ENCODE measurements around the gene KMT2B.

Gene KMT2B

DNA sequence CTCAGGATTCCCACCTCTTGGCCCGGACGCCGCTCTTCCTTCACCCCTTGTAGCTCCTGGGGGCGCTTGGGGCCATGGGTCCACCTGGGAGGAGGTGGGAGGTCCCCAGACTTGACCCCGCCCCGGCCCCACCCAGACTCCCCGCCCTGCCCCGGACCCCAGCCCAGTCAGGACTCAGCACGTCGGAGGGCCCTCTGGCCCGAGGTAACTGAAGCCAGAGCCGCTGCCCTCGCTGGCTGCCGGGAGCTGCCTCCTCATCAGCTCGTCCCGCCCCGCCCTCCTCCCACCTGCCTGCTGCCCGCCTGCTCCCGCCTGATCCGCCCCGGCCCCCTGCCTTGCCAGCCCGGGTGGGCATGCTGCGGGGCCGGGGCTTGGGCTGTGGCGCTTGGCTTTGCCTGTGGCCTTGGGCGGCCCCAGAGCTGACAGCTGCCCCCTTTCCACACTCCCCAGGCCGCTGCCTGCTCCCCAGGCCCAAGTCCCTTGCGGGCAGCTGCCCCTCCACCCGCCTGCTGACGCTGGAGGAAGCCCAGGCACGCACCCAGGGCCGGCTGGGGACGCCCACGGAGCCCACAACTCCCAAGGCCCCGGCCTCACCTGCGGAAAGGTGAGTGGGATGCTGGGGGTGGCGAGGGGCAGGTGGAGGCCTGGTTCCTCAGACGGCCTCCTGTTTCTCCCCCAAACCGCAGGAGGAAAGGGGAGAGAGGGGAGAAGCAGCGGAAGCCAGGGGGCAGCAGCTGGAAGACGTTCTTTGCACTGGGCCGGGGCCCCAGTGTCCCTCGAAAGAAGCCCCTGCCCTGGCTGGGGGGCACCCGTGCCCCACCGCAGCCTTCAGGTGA lies 66.9 kb downstream of the KMT2B start:
- CTCF ChIA-PET, result interaction anchor here (0.6 to 0.7 kb wide), 2 partner anchors 12 to 92 kb away, joined by 3 read pairs; no protein-coding TSS in a partner anchor
- no peak overlapping the region for H3K27ac ChIP-seq (ENCODE audit: extremely low read depth, low read depth, low read length)
- no peak overlapping the region for H3K4me3 ChIP-seq (ENCODE audit: low read depth, low read length)
- H3K36me3 ChIP-seq (ENCODE audit: control insufficient read depth in 2 of 2, insufficient read depth in 1 of 2, low read length in 2 of 2), result peaks cover 32 to 33% of the 10 kb centered on the region in 2 experiments
- POLR2A ChIA-PET, result interaction anchor here (0.7 to 1.1 kb wide), 4 partner anchors 17 to 39 kb away, joined by 3 to 8 read pairs (median 4); partner anchors contain the start of genes LIN37, PSENEN and U2AF1L4
- no peaks in the 10 kb centered on the region for H3K9me3 ChIP-seq (ENCODE audit: control insufficient read depth, insufficient read depth, low read depth, low read length)
- H3K4me1 ChIP-seq (ENCODE audit: control insufficient read depth, insufficient read depth, low read length), result no peaks in the 10 kb centered on the region
- peak; percentile 65 for TF ChIP-seq EGR2 (tag by site-specific recombination; IDR thresholded peaks at IDR 0.05; ENCODE audit: low read depth)
- TF ChIP-seq KLF1 (tag by site-specific recombination; IDR thresholded peaks at IDR 0.05), result peak; percentile 78
- no peak for TF ChIP-seq ZNF473 (tag by site-specific recombination; IDR thresholded peaks at IDR 0.05)
- TF ChIP-seq ZNF24 (tag by site-specific recombination; IDR thresholded peaks at IDR 0.05), result no peak
- peak; percentile 57; the same call in 1 of the 2 replicates for TF ChIP-seq KLF8 (tag by site-specific recombination; IDR thresholded peaks at IDR 0.05)
- TF ChIP-seq ZFHX2 (tag by site-specific recombination; conservative IDR thresholded peaks at IDR 0.05), result peak; percentile 74
- no peak for TF ChIP-seq PRDM1 (tag by site-specific recombination; IDR thresholded peaks at IDR 0.05)

DNA sequence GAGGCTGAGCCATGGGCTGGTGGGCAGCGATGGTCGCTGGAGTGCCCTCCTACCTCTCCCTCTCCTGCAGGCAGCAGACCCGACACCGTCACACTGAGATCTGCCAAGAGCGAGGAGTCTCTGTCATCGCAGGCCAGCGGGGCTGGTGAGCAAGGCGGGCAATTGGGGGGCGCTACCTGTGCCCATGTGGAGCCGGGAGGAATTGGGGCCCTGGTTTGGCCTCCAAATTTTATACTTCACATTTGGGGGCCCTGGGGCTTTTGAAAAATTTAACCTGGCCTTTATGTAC lies 67.5 kb downstream of the KMT2B start:
- Histone ChIP-seq H3K4me3 (ENCODE audit: low read depth, low read length) (no peak overlapping the region), H3K9me3 (ENCODE audit: control insufficient read depth, insufficient read depth, low read depth, low read length) (no peaks in the 10 kb centered on the region), H3K36me3 (ENCODE audit: control insufficient read depth in 2 of 2, insufficient read depth in 1 of 2, low read length in 2 of 2) (peaks cover 27 to 28% of the 10 kb centered on the region in 2 experiments), H3K4me1 (ENCODE audit: control insufficient read depth, insufficient read depth, low read length) (no peaks in the 10 kb centered on the region), H3K27ac (ENCODE audit: extremely low read depth, low read depth, low read length) (peak overlapping the region; percentile 16; the same call in 1 of the 2 replicates)
- no peak for TF ChIP-seq ZFP37 (tag by site-specific recombination; IDR thresholded peaks at IDR 0.05)
- ChIA-PET POLR2A (interaction anchor here (0.6 to 1.6 kb wide), 3 partner anchors 37 to 90 kb away, joined by 3 to 8 read pairs (median 5); partner anchors contain the start of gene LIN37), CTCF (interaction anchor here (0.7 kb wide), 1 partner anchor 11 kb away, joined by 3 read pairs; no protein-coding TSS in a partner anchor)

GRCh38 chr19:35786299-35787160 lies 68.7 kb downstream of the KMT2B start:
- H3K4me3 ChIP-seq (ENCODE audit: low read depth, low read length), result no peak overlapping the region
- H3K4me1 ChIP-seq (ENCODE audit: control insufficient read depth, insufficient read depth, low read length), result no peaks in the 10 kb centered on the region
- no peaks in the 10 kb centered on the region for H3K9me3 ChIP-seq (ENCODE audit: control insufficient read depth, insufficient read depth, low read depth, low read length)
- CTCF ChIA-PET, result interaction anchor here (0.6 kb wide), 3 partner anchors 11 to 719 kb away, joined by 3 to 4 read pairs (median 3); no protein-coding TSS in a partner anchor
- POLR2A ChIA-PET, result interaction anchor here (1.6 kb wide), 1 partner anchor 46 kb away, joined by 5 read pairs; no protein-coding TSS in a partner anchor
- no peak overlapping the region for H3K27ac ChIP-seq (ENCODE audit: extremely low read depth, low read depth, low read length)
- H3K36me3 ChIP-seq (ENCODE audit: control insufficient read depth in 2 of 2, insufficient read depth in 1 of 2, low read length in 2 of 2), result peaks cover 15 to 21% of the 10 kb centered on the region in 2 experiments
- TF ChIP-seq ZNF138 (tag by site-specific recombination; IDR thresholded peaks at IDR 0.05; ENCODE audit: borderline replicate concordance) (no peak), EGR2 (tag by site-specific recombination; IDR thresholded peaks at IDR 0.05; ENCODE audit: low read depth) (no peak), ZNF266 (tag by site-specific recombination; IDR thresholded peaks at IDR 0.05; ENCODE audit: low read depth) (no peak), GLIS1 (tag by site-specific recombination; IDR thresholded peaks at IDR 0.05) (peak; percentile 17; the same call in 1 of the 2 replicates), ZBTB20 (tag by site-specific recombination; IDR thresholded peaks at IDR 0.05) (no peak), GLI4 (tag by site-specific recombination; IDR thresholded peaks at IDR 0.05) (no peak), ZNF214 (tag by site-specific recombination; IDR thresholded peaks at IDR 0.05; ENCODE audit: borderline replicate concordance) (no peak), OVOL3 (tag by site-specific recombination; IDR thresholded peaks at IDR 0.05) (no peak), ZNF302 (tag by site-specific recombination; IDR thresholded peaks at IDR 0.05; ENCODE audit: low read depth) (no peak), ZNF416 (tag by site-specific recombination; IDR thresholded peaks at IDR 0.05) (no peak), ZIC2 (tag by site-specific recombination; IDR thresholded peaks at IDR 0.05) (peak; percentile 84), ZNF404 (tag by site-specific recombination; IDR thresholded peaks at IDR 0.05) (no peak), ZFP69B (tag by site-specific recombination; IDR thresholded peaks at IDR 0.05) (no peak), ZNF18 (tag by site-specific recombination; IDR thresholded peaks at IDR 0.05) (no peak), ZNF791 (tag by site-specific recombination; IDR thresholded peaks at IDR 0.05) (no peak), SETDB1 (IDR thresholded peaks at IDR 0.05; ENCODE audit: insufficient read length, low read length) (no peak), ZNF112 (tag by site-specific recombination; IDR thresholded peaks at IDR 0.05) (no peak)
- TF ChIP-seq, protein P1, sequence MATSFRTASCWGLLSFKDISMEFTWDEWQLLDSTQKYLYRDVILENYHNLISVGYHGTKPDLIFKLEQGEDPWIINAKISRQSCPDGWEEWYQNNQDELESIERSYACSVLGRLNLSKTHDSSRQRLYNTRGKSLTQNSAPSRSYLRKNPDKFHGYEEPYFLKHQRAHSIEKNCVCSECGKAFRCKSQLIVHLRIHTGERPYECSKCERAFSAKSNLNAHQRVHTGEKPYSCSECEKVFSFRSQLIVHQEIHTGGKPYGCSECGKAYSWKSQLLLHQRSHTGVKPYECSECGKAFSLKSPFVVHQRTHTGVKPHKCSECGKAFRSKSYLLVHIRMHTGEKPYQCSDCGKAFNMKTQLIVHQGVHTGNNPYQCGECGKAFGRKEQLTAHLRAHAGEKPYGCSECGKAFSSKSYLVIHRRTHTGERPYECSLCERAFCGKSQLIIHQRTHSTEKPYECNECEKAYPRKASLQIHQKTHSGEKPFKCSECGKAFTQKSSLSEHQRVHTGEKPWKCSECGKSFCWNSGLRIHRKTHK (tag by site-specific recombination; IDR thresholded peaks at IDR 0.05), result no peak
- TF ChIP-seq, protein P2, sequence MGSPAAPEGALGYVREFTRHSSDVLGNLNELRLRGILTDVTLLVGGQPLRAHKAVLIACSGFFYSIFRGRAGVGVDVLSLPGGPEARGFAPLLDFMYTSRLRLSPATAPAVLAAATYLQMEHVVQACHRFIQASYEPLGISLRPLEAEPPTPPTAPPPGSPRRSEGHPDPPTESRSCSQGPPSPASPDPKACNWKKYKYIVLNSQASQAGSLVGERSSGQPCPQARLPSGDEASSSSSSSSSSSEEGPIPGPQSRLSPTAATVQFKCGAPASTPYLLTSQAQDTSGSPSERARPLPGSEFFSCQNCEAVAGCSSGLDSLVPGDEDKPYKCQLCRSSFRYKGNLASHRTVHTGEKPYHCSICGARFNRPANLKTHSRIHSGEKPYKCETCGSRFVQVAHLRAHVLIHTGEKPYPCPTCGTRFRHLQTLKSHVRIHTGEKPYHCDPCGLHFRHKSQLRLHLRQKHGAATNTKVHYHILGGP (tag by site-specific recombination; IDR thresholded peaks at IDR 0.05), result no peak
